Measurements from ENCODE around the gene CLDN20.

The CLDN20 gene

DNA sequence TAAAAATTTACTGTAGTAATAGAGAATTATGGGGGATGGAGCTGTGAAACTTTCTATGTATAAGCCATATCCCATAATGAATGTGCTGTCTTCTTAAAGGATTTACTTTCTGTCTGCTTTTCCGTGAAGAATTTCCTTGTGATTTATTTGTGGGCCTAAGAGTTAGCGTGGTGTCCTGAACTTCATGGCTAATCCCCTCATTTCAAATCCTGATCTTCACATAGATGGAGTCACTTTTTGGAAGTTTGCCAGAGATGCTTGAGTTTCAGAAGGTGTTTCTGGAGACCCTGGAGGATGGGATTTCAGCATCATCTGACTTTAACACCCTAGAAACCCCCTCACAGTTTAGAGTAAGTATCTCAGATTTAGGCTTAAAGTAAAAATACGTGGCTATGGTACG lies 19.4 kb upstream of the CLDN20 start:
- no peak overlapping the region for H3K4me2 ChIP-seq (ENCODE audit: insufficient read depth, low read length, poor library complexity, severe bottlenecking)
- no peak for DNase-seq (ENCODE audit: low spot score)

DNA sequence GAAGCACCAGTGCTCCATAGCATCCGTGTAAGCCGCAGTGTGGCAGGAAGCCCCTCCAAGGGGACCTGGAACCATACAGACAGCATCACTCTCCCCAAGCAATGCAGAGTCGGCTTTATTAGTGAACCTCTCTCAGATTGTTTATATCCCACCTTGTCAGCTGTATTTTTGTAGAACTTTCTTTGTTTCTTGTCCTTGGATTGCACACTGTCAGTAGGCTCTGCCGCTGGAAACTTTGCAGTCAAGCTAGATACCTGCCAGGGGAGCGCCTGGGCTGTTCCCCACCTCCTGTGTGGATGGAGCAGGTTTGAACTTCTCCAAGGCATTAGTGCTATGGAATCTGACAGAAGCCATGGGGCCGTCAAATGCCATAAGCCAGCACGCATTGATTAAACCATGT lies 18.6 kb upstream of the CLDN20 start:
- WGBS, 2 donors (ENCODE audit: extremely low coverage in 2 of 2, insufficient read length in 2 of 2, insufficient replicate concordance in 1 of 2) = no CpG with 5 or more reads among the region's 7 CpGs
- Histone ChIP-seq H4K91ac (ENCODE audit: low read depth, low read length, poor library complexity) (no peak overlapping the region), H3K79me1 (ENCODE audit: low read depth, low read length) (no peaks in the 10 kb centered on the region), H2BK120ac (ENCODE audit: low read depth, low read length) (no peak overlapping the region), H3K36me3 (replicated peaks in 1 of 2; ENCODE audit: control insufficient read depth in 2 of 2, insufficient read depth in 2 of 2, low read length in 2 of 2) (peaks cover 15 to 94% of the 10 kb centered on the region in 2 donors), H2BK12ac (ENCODE audit: low read length) (no peak overlapping the region), H3K14ac (ENCODE audit: low read length) (no peak overlapping the region), H3K4me1 (ENCODE audit: control insufficient read depth in 2 of 2, insufficient read depth in 1 of 2, low read depth in 1 of 2, low read length in 2 of 2) (no peaks in the 10 kb centered on the region), H4K8ac (ENCODE audit: low read depth, low read length) (no peak overlapping the region), H2BK15ac (ENCODE audit: low read length) (no peak overlapping the region), H3K4me2 (ENCODE audit: insufficient read depth, low read length, poor library complexity, severe bottlenecking) (no peak overlapping the region), H2AK5ac (ENCODE audit: low read depth, low read length) (no peak overlapping the region), H3K27ac (replicated peaks; ENCODE audit: low read length) (no peak overlapping the region), H3K18ac (ENCODE audit: low read length) (no peak overlapping the region), H3K4ac (ENCODE audit: low read length) (no peak overlapping the region), H3K9me3 (replicated peaks in 1 of 2; ENCODE audit: control insufficient read depth in 2 of 2, insufficient read depth in 1 of 2, low read depth in 1 of 2, low read length in 2 of 2) (peaks cover 0 to 9% of the 10 kb centered on the region in 2 donors), H3K9ac (ENCODE audit: low read depth, low read length, poor library complexity) (no peak overlapping the region), H3K23ac (ENCODE audit: low read depth, low read length, poor library complexity) (no peak overlapping the region), H3K4me3 (ENCODE audit: low read length in 2 of 2) (no peak overlapping the region), H2AFZ (ENCODE audit: low read length) (no peak overlapping the region), H2BK5ac (ENCODE audit: low read length) (no peak overlapping the region), H3K27me3 (ENCODE audit: control insufficient read depth in 3 of 3, insufficient read depth in 3 of 3, low read depth in 1 of 3, low read length in 3 of 3) (no peaks in the 10 kb centered on the region)
- DNase-seq (ENCODE audit: low spot score) = no peak

More for the DNA sequence above, 19.4 kb upstream of the CLDN20 start:
- Histone ChIP-seq H2AFZ (ENCODE audit: low read length) (no peak overlapping the region), H3K14ac (ENCODE audit: low read length) (no peak overlapping the region), H2BK5ac (ENCODE audit: low read length) (no peak overlapping the region), H3K23ac (ENCODE audit: low read depth, low read length, poor library complexity) (no peak overlapping the region), H3K36me3 (replicated peaks in 1 of 2; ENCODE audit: control insufficient read depth in 2 of 2, insufficient read depth in 2 of 2, low read length in 2 of 2) (peaks cover 13 to 94% of the 10 kb centered on the region in 2 donors), H3K4ac (ENCODE audit: low read length) (no peak overlapping the region), H2AK5ac (ENCODE audit: low read depth, low read length) (no peak overlapping the region), H2BK12ac (ENCODE audit: low read length) (no peak overlapping the region), H2BK15ac (ENCODE audit: low read length) (no peak overlapping the region), H2BK120ac (ENCODE audit: low read depth, low read length) (no peak overlapping the region), H3K4me3 (ENCODE audit: low read length in 2 of 2) (no peak overlapping the region), H3K9ac (ENCODE audit: low read depth, low read length, poor library complexity) (no peak overlapping the region), H4K91ac (ENCODE audit: low read depth, low read length, poor library complexity) (no peak overlapping the region), H4K8ac (ENCODE audit: low read depth, low read length) (no peak overlapping the region), H3K27ac (replicated peaks; ENCODE audit: low read length) (no peak overlapping the region), H3K79me1 (ENCODE audit: low read depth, low read length) (no peaks in the 10 kb centered on the region), H3K18ac (ENCODE audit: low read length) (no peak overlapping the region), H3K9me3 (replicated peaks in 1 of 2; ENCODE audit: control insufficient read depth in 2 of 2, insufficient read depth in 1 of 2, low read depth in 1 of 2, low read length in 2 of 2) (peaks cover 0 to 11% of the 10 kb centered on the region in 2 donors), H3K27me3 (ENCODE audit: control insufficient read depth in 3 of 3, insufficient read depth in 3 of 3, low read depth in 1 of 3, low read length in 3 of 3) (no peaks in the 10 kb centered on the region), H3K4me1 (ENCODE audit: control insufficient read depth in 2 of 2, insufficient read depth in 1 of 2, low read depth in 1 of 2, low read length in 2 of 2) (no peaks in the 10 kb centered on the region)
- WGBS, 2 donors (ENCODE audit: extremely low coverage in 2 of 2, insufficient read length in 2 of 2, insufficient replicate concordance in 1 of 2) = no CpG with 5 or more reads among the region's 4 CpGs

DNA sequence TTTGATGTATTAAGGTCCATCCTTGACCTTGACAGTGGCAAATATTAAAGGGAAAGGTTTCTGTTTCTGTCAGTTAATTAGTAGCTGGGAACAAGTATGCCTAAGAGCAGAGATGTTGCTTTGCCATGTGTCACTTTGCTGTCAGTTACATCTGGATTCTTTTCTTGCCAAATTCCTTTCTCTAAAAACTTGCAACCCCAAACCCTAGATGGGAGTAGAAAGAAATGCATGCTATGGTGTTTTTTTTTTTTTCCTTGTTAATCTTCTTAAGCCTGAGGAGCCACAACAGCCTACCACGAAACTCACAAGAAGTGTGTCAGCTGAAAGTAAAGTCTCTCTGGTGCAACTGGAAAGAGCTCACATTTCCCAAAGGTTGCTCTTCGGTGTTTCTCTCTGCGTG lies 18.0 kb upstream of the CLDN20 start:
- Histone ChIP-seq H2BK120ac (ENCODE audit: low read depth, low read length) (no peak overlapping the region), H4K8ac (ENCODE audit: low read depth, low read length) (no peak overlapping the region), H3K4me2 (ENCODE audit: insufficient read depth, low read length, poor library complexity, severe bottlenecking) (no peak overlapping the region), H3K27me3 (ENCODE audit: control insufficient read depth in 3 of 3, insufficient read depth in 3 of 3, low read depth in 1 of 3, low read length in 3 of 3) (no peaks in the 10 kb centered on the region), H2BK5ac (ENCODE audit: low read length) (no peak overlapping the region), H3K79me1 (ENCODE audit: low read depth, low read length) (no peaks in the 10 kb centered on the region), H3K36me3 (replicated peaks in 1 of 2; ENCODE audit: control insufficient read depth in 2 of 2, insufficient read depth in 2 of 2, low read length in 2 of 2) (peaks cover 15 to 94% of the 10 kb centered on the region in 2 donors), H3K9me3 (replicated peaks in 1 of 2; ENCODE audit: control insufficient read depth in 2 of 2, insufficient read depth in 1 of 2, low read depth in 1 of 2, low read length in 2 of 2) (peaks cover 0 to 7% of the 10 kb centered on the region in 2 donors), H3K4ac (ENCODE audit: low read length) (no peak overlapping the region), H2BK15ac (ENCODE audit: low read length) (no peak overlapping the region), H3K23ac (ENCODE audit: low read depth, low read length, poor library complexity) (no peak overlapping the region), H3K4me1 (ENCODE audit: control insufficient read depth in 2 of 2, insufficient read depth in 1 of 2, low read depth in 1 of 2, low read length in 2 of 2) (no peaks in the 10 kb centered on the region), H2AK5ac (ENCODE audit: low read depth, low read length) (no peak overlapping the region), H3K14ac (ENCODE audit: low read length) (no peak overlapping the region), H4K91ac (ENCODE audit: low read depth, low read length, poor library complexity) (no peak overlapping the region), H3K9ac (ENCODE audit: low read depth, low read length, poor library complexity) (no peak overlapping the region), H2BK12ac (ENCODE audit: low read length) (no peak overlapping the region), H2AFZ (ENCODE audit: low read length) (no peak overlapping the region), H3K18ac (ENCODE audit: low read length) (no peak overlapping the region), H3K4me3 (ENCODE audit: low read length in 2 of 2) (no peak overlapping the region), H3K27ac (replicated peaks; ENCODE audit: low read length) (no peak overlapping the region)
- WGBS, 2 donors (ENCODE audit: extremely low coverage in 2 of 2, insufficient read length in 2 of 2, insufficient replicate concordance in 1 of 2) = no CpG with 5 or more reads among the region's 3 CpGs
- no peak for DNase-seq (ENCODE audit: low spot score)

DNA sequence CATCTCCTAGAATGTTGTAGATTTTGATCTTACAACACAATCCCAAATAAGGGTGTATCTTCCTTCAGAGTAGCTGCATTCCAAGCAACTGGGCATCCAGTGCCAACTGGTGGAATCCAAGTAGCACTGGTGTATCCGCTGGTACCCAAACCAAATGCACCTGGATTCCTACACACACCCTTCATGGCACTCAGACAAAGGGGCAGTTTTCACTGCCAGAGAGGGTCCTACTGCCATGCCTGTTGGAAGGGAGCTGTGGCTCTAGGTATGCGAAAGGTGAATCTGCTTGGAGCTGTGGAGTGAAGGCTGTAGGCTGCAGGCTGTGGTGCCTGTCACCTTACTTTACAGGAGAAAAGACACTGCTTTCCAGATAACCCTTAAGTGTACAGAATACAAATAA lies 17.0 kb upstream of the CLDN20 start:
- peaks cover 0 to 7% of the 10 kb centered on the region in 2 donors for H3K9me3 ChIP-seq (replicated peaks in 1 of 2; ENCODE audit: control insufficient read depth in 2 of 2, insufficient read depth in 1 of 2, low read depth in 1 of 2, low read length in 2 of 2)
- H2AFZ ChIP-seq (ENCODE audit: low read length) = no peak overlapping the region
- H3K4ac ChIP-seq (ENCODE audit: low read length) = no peak overlapping the region
- H3K4me3 ChIP-seq (ENCODE audit: low read length in 2 of 2) = no peak overlapping the region
- H3K27ac ChIP-seq (replicated peaks; ENCODE audit: low read length) = no peak overlapping the region
- no peak overlapping the region for H3K18ac ChIP-seq (ENCODE audit: low read length)
- no peak overlapping the region for H3K14ac ChIP-seq (ENCODE audit: low read length)
- no peak for DNase-seq (ENCODE audit: low spot score)
- no peaks in the 10 kb centered on the region for H3K27me3 ChIP-seq (ENCODE audit: control insufficient read depth in 3 of 3, insufficient read depth in 3 of 3, low read depth in 1 of 3, low read length in 3 of 3)
- peaks cover 16 to 93% of the 10 kb centered on the region in 2 donors for H3K36me3 ChIP-seq (replicated peaks in 1 of 2; ENCODE audit: control insufficient read depth in 2 of 2, insufficient read depth in 2 of 2, low read length in 2 of 2)
- no peak overlapping the region for H4K91ac ChIP-seq (ENCODE audit: low read depth, low read length, poor library complexity)
- no peak overlapping the region for H2BK120ac ChIP-seq (ENCODE audit: low read depth, low read length)
- H4K8ac ChIP-seq (ENCODE audit: low read depth, low read length) = no peak overlapping the region
- H2AK5ac ChIP-seq (ENCODE audit: low read depth, low read length) = no peak overlapping the region
- H3K4me1 ChIP-seq (ENCODE audit: control insufficient read depth in 2 of 2, insufficient read depth in 1 of 2, low read depth in 1 of 2, low read length in 2 of 2) = no peaks in the 10 kb centered on the region
- H2BK12ac ChIP-seq (ENCODE audit: low read length) = no peak overlapping the region
- no CpG with 5 or more reads among the region's 2 CpGs for WGBS, 2 donors (ENCODE audit: extremely low coverage in 2 of 2, insufficient read length in 2 of 2, insufficient replicate concordance in 1 of 2)
- H3K79me1 ChIP-seq (ENCODE audit: low read depth, low read length) = no peaks in the 10 kb centered on the region
- no peak overlapping the region for H3K23ac ChIP-seq (ENCODE audit: low read depth, low read length, poor library complexity)
- no peak overlapping the region for H2BK15ac ChIP-seq (ENCODE audit: low read length)
- H2BK5ac ChIP-seq (ENCODE audit: low read length) = no peak overlapping the region
- no peak overlapping the region for H3K4me2 ChIP-seq (ENCODE audit: insufficient read depth, low read length, poor library complexity, severe bottlenecking)
- peak overlapping the region; percentile 27 for H3K9ac ChIP-seq (ENCODE audit: low read depth, low read length, poor library complexity)

Measured in neuronal stem cell (in vitro differentiated cells).